HCT116 (cell line): Measurements from ENCODE around the gene STK4. TPM values are rescaled to one million over a fixed set of nuclear protein-coding genes. Genes with fewer than 3 reads are reported as not detected.

ENCODE experiments used
- ATAC-seq: fragments of 200-7000 bp; cut with Tn5 transposase; 2 replicates; pipeline ENCODE4 v1.9.1; 2020; ENCODE audit warnings: mild to moderate bottlenecking, moderate library complexity
- BruUV-seq: library from RNA; stranded (reverse); fragments of 400-500 nt; replicated peaks from 2 replicates; lab custom pipeline; 2021; lab: Mats Ljungman, UMichigan
- CTCF ChIA-PET: fragments of 300-600 bp; sonication (Branson Sonifier 250); formaldehyde crosslinking; loops from one replicate; lab custom pipeline; 2021; ENCODE audit warnings: antibody characterized with exemption; lab: Charles Lee
- POLR2A ChIA-PET: fragments of 300-600, 350-600 bp; sonication (Branson Sonifier 250); formaldehyde crosslinking; loops from one replicate; lab custom pipeline; 2021; ENCODE audit warnings: antibody characterized with exemption; lab: Charles Lee
- RAD21 ChIA-PET, 2 experiments: fragments of 300-600 bp; sonication (Branson Sonifier 250); formaldehyde crosslinking; loops; one replicate each; lab custom pipeline; 2023; ENCODE audit warnings: low total read pairs in 2 of 2; ENCODE audit not compliant: uncharacterized antibody in 2 of 2, unreplicated experiment in 2 of 2, low non-redundant PET in 1 of 2; lab: Charles Lee
- DNase-seq: peaks from one replicate; pipeline ENCODE4 v3.0.0-alpha.2; 2010; ENCODE audit warnings: low read depth, low spot score
- H2AFZ ChIP-seq: fragments of 200-600 bp; shearing (Covaris generic), sonication (generic); 2 replicates; pipeline ENCODE4 v1.6.1; 2017; ENCODE audit warnings: low read depth, mixed run types, mixed read lengths, antibody characterized with exemption, low read length; ENCODE audit not compliant: poor library complexity, severe bottlenecking
- H3K27ac ChIP-seq: 2 replicates; pipeline ENCODE4 v1.5.1; 2012; ENCODE audit warnings: low read depth, low read length
- H3K27me3 ChIP-seq: fragments of 200-600 bp; sonication (generic); 2 replicates; pipeline ENCODE4 v1.6.1; 2016; ENCODE audit warnings: mixed run types, low read length, mixed read lengths; ENCODE audit not compliant: insufficient read depth
- H3K36me3 ChIP-seq, 2 experiments: fragments of 200-500 bp in 1 of 2; fragments of 200-600 bp in 1 of 2; sonication (Bioruptor generic) in 1 of 2; sonication (generic) in 1 of 2; 2 replicates each; pipeline versions ENCODE4 v1.5.1 to v1.6.1; 2014 to 2016; ENCODE audit warnings: low read length in 2 of 2, inconsistent platforms in 1 of 2, mixed read lengths in 1 of 2, mixed run types in 1 of 2; ENCODE audit not compliant: insufficient read depth in 2 of 2, control insufficient read depth in 1 of 2
- H3K4me1 ChIP-seq, 2 experiments: fragments of 200-600 bp in 1 of 2; sonication (generic) in 1 of 2; 2 replicates each; pipeline versions ENCODE4 v1.5.1 to v1.6.1; 2012 to 2017; ENCODE audit warnings: low read length in 2 of 2, inconsistent platforms in 1 of 2, mild to moderate bottlenecking in 1 of 2, mixed read lengths in 1 of 2, mixed run types in 1 of 2, moderate library complexity in 1 of 2; ENCODE audit not compliant: insufficient read depth in 2 of 2, control insufficient read depth in 1 of 2
- H3K4me2 ChIP-seq: fragments of 200-600 bp; sonication (generic); 2 replicates; pipeline ENCODE4 v1.6.1; 2017; ENCODE audit warnings: mixed run types, low read length, mixed read lengths
- H3K4me3 ChIP-seq, 2 experiments: fragments of 200-600 bp in 1 of 2; sonication (generic) in 1 of 2; replicated peaks in 1 of 2; 2 replicates each; pipeline ENCODE4 v1.5.1; 2011 to 2016; ENCODE audit warnings: low read length in 2 of 2, control low read depth in 1 of 2, low read depth in 1 of 2, mild to moderate bottlenecking in 1 of 2, mixed read lengths in 1 of 2, mixed run types in 1 of 2
- H3K79me2 ChIP-seq: fragments of 200-600 bp; sonication (generic); 2 replicates; pipeline ENCODE4 v1.6.1; 2017; ENCODE audit warnings: mild to moderate bottlenecking, mixed run types, low read length, moderate library complexity, mixed read lengths; ENCODE audit not compliant: insufficient read depth
- H3K9ac ChIP-seq: fragments of 200-600 bp; sonication (generic); 2 replicates; pipeline ENCODE4 v1.6.1; 2016; ENCODE audit warnings: low read length, mixed read lengths
- H3K9me2 ChIP-seq: fragments of 200-600 bp; sonication (generic), shearing (Covaris generic); 2 replicates; pipeline ENCODE4 v1.6.1; 2017; ENCODE audit warnings: mixed run types, mild to moderate bottlenecking, moderate library complexity; ENCODE audit not compliant: insufficient read depth
- H3K9me3 ChIP-seq, 2 experiments: fragments of 200-500 bp in 1 of 2; fragments of 200-600 bp in 1 of 2; sonication (Bioruptor generic) in 1 of 2; sonication (generic) in 1 of 2; 2 replicates each; pipeline ENCODE4 v1.6.1; 2014 to 2017; ENCODE audit warnings: low read length in 2 of 2, mixed read lengths in 2 of 2, inconsistent platforms in 1 of 2, low read depth in 1 of 2, mild to moderate bottlenecking in 1 of 2, mixed run types in 1 of 2, moderate library complexity in 1 of 2; ENCODE audit not compliant: control insufficient read depth in 1 of 2, insufficient read depth in 1 of 2
- H4K20me1 ChIP-seq: fragments of 200-600 bp; sonication (generic), shearing (Covaris generic); 2 replicates; pipeline ENCODE4 v1.6.1; 2017; ENCODE audit warnings: mixed run types, mild to moderate bottlenecking, moderate library complexity; ENCODE audit not compliant: insufficient read depth
- EGR1 ChIP-seq: IDR thresholded peaks from 2 replicates; pipeline ENCODE4 v1.6.1; 2012; ENCODE audit warnings: low read depth
- EZH2 ChIP-seq: fragments of 200-600 bp; sonication (generic); IDR thresholded peaks from 2 replicates; pipeline ENCODE4 v1.6.1; 2017; ENCODE audit warnings: antibody characterized with exemption, mixed run types
- POLR2AphosphoS5 ChIP-seq: IDR thresholded peaks from 2 replicates; pipeline ENCODE4 v1.6.1; 2011; ENCODE audit warnings: mild to moderate bottlenecking, low read depth, low read length, moderate library complexity
- RAD21 ChIP-seq: IDR thresholded peaks from 2 replicates; pipeline ENCODE4 v1.6.1; 2012; ENCODE audit warnings: low read depth, mild to moderate bottlenecking
- SIN3A ChIP-seq: IDR thresholded peaks from 2 replicates; pipeline ENCODE4 v1.6.1; 2012; ENCODE audit warnings: low read depth
- SP1 ChIP-seq: IDR thresholded peaks from 2 replicates; pipeline ENCODE4 v1.6.1; 2012; ENCODE audit warnings: low read depth
- SRF ChIP-seq: IDR thresholded peaks from 2 replicates; pipeline ENCODE4 v1.6.1; 2012; ENCODE audit warnings: low read depth
- YY1 ChIP-seq: IDR thresholded peaks from 2 replicates; pipeline ENCODE4 v1.6.1; 2011; ENCODE audit warnings: low read length, low read depth, moderate library complexity, mild to moderate bottlenecking; ENCODE audit not compliant: insufficient replicate concordance; ENCODE audit errors: extremely low read depth
- ZNF274 ChIP-seq: fragments of 200-500 bp; sonication (Bioruptor generic); IDR thresholded peaks from 2 replicates; pipeline ENCODE4 v1.6.1; 2014; ENCODE audit warnings: mild to moderate bottlenecking, low read depth, low read length, inconsistent platforms
- intact Hi-C: fragments of 100-400 bp; cut with micrococcal nuclease; formaldehyde crosslinking; loops from 2 replicates; pipeline ENCODE4 v1.10.0; 2022
- total RNA-seq: library from RNA; stranded (reverse); gene quantifications from one replicate; pipeline ENCODE4 v1.2.1, GENCODE V29; 2021; ENCODE audit not compliant: unreplicated experiment
- TF ChIP-seq, protein P1 (sequence below): IDR thresholded peaks from 2 replicates; pipeline ENCODE4 v1.6.1; 2012

STK4 gene
- total RNA-seq, 1 experiment from 2014 or later = 45.4 TPM

DNA sequence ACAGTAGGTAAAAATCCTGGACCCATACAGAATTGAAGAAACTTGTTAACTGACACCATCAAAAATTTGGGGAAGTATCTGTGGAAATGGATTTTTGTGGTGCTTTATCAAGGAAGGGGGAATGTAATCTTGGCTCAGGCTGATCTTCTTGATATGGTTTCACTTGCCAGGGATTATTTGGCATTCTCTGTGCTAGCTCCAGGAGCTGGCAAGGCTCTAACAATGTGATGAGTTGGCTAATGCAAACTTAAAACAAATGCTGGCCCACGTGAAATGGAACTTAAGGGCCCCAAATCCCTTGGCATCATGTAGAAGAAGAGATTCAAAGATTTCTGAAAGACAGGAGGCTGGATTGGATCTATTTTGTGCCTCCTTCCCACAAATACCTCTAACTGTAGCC lies 121.5 kb downstream of the STK4 start:
- ATAC-seq = no peak
- Histone ChIP-seq H3K9me3 (no peaks in the 10 kb centered on the region), H3K9me2 (no peaks in the 10 kb centered on the region), H3K27ac (no peak overlapping the region), H3K4me3 (no peak overlapping the region), H2AFZ (no peak overlapping the region), H4K20me1 (no peaks in the 10 kb centered on the region), H3K9ac (no peak overlapping the region), H3K27me3 (no peaks in the 10 kb centered on the region), H3K4me2 (no peak overlapping the region), H3K79me2 (no peaks in the 10 kb centered on the region), H3K4me1 (no peaks in the 10 kb centered on the region), H3K36me3 (peaks cover 0 to under 1% of the 10 kb centered on the region in 2 experiments; a peak in 1 of 4 replicates)
- CTCF ChIA-PET = no interaction called here
- DNase-seq = no peak
- intact Hi-C loops = no loop called here
- no TSS peak for BruUV-seq
- RAD21 ChIA-PET = no interaction called here
- TF ChIP-seq, protein P1, sequence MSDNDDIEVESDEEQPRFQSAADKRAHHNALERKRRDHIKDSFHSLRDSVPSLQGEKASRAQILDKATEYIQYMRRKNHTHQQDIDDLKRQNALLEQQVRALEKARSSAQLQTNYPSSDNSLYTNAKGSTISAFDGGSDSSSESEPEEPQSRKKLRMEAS = no peak
- TF ChIP-seq POLR2AphosphoS5 (no peak), RAD21 (no peak), SRF (no peak), EZH2 (no peak)
- POLR2A ChIA-PET = no interaction called here

DNA sequence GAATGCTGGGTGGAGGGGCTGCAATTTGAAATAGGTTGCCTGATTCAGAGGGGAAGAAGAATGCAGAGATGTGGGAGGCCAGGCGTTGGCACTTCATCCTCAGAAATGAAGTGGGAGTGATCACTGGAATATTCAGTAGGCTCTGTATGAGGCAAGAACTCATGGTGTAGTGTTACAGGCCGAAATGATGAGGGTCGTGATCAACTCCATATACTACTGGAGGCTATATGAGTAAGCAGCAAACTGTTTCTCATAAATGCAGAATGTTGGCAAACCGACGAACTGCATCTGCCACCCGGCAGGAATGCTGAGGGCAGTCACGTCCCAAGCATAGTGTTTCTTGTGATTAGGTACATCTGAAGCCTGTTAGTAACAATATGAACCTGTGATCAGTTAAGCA lies 121.9 kb downstream of the STK4 start:
- Histone ChIP-seq H3K4me2 (no peak overlapping the region), H3K27ac (no peak overlapping the region), H3K36me3 (no peaks in the 10 kb centered on the region), H4K20me1 (no peaks in the 10 kb centered on the region), H3K27me3 (no peaks in the 10 kb centered on the region), H3K9me2 (no peaks in the 10 kb centered on the region), H3K4me3 (no peak overlapping the region), H3K9me3 (no peaks in the 10 kb centered on the region), H3K9ac (no peak overlapping the region), H2AFZ (no peak overlapping the region), H3K4me1 (no peaks in the 10 kb centered on the region), H3K79me2 (no peaks in the 10 kb centered on the region)
- ChIA-PET CTCF (no interaction called here), POLR2A (no interaction called here), RAD21 (no interaction called here)
- intact Hi-C loops = no loop called here
- no peak for ATAC-seq
- TF ChIP-seq ZNF274 (no peak), SRF (no peak), POLR2AphosphoS5 (no peak), EGR1 (no peak), SIN3A (no peak), SP1 (no peak), YY1 (no peak)
- BruUV-seq = no TSS peak
- DNase-seq = no peak
